ENCODE data around the gene LHFPL6.

Gene LHFPL6

GRCh38 chr13:39446865-39447264 is 156.1 kb downstream of the LHFPL6 start:
- TF ChIP-seq CTCF (IDR thresholded peaks at IDR 0.05), result no peak

- TF ChIP-seq CTCF (IDR thresholded peaks at IDR 0.05), result no peak
These were observed 158.1 kb downstream of the LHFPL6 start for GRCh38 chr13:39444866-39445265.

DNA sequence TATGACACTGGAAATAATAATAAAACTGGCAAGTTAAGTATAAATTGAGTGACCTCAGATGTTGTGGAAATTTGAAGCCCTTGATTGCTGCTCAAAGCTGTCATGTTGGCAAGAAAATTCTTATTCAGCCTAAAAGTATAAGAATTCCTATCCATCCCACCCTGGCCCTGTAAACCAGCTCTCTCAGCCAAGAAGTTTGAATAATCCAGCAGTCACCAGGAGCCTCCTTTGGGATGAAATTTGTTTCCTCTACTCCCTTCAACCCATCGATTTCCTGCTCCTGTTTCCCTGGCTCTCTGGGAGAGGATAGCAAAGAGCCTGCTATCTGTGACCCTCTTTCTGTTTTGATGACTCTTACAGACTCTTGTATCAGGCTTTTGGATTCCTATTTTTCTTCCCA is 169.3 kb downstream of the LHFPL6 start:
- TF ChIP-seq CTCF (IDR thresholded peaks at IDR 0.05), result no peak

DNA sequence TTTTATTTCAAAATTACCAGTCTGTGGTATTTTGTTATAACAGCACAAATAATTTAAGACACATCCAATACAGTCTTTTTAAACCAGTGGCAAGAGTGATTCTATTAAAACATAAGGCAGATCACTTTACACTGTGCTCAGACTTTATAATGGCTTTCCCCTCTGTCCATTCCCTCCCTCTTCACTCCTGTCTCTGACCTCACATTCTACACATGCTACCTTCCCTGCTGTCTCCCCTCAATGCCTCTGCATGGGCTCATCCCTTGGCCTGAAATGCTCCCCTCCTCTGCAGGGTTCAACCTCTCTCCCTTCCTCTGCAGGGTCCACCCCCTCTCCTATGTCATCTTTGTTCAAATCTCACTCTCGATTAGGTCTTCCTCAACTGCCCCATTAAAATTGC is 170.8 kb downstream of the LHFPL6 start:
- no peak for TF ChIP-seq CTCF (IDR thresholded peaks at IDR 0.05)

- TF ChIP-seq CTCF (IDR thresholded peaks at IDR 0.05), result no peak
These were observed 180.0 kb downstream of the LHFPL6 start for GRCh38 chr13:39422845-39423565.

GRCh38 chr13:39419876-39420275 is 183.1 kb downstream of the LHFPL6 start:
- TF ChIP-seq CTCF (IDR thresholded peaks at IDR 0.05), result no peak

DNA sequence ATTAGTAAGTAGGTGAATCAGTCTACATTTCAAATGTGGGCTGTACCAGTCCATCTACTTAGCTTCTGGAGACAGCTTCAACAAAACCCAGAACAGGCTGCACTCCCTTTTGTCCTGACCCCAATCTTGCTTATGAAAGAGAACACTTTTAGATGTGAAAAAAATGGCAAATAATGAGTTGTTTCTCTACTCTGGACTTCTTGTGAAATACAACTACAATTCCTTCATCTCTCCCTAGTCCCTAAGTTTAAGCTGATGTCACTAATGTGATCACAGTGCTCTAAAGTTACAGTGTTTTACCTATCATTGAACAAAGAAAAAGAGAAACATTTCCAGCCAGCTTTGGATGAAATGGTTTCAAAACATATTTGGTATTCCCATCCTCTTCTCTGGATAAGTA is 183.9 kb downstream of the LHFPL6 start:
- TF ChIP-seq CTCF (IDR thresholded peaks at IDR 0.05), result no peak

DNA sequence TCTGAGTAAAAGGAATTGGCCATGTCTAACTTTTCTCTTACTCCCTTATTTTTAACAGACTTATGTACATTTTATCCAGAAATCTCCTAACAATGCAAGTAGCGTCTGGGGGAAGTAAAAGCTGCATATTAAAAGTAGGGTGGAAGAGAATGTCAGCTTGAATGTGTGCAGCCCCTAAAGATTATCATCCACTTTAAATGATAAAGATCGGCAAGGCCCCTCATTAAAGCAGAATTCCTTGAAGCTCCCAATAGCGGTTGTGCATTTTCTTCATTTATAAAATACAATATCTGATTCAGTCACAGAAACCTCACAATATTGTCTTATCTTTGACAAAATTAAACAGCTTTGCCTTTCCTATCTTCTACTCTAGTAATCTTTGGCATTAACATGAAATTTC is 184.6 kb downstream of the LHFPL6 start:
- no peak for TF ChIP-seq CTCF (IDR thresholded peaks at IDR 0.05)
